Sciatic nerve (tissue), 2 donors: ENCODE data around the gene ADORA1. TPM values are rescaled to one million over a fixed set of nuclear protein-coding genes. Genes with fewer than 3 reads are reported as not detected.

Experiments used
- ATAC-seq: fragments of 200-7000 bp; cut with Tn5 transposase; one replicate; pipeline ENCODE4 v1.9.1; 2020; ENCODE audit warnings: mild to moderate bottlenecking, moderate library complexity
- DNase-seq: peaks from one replicate; pipeline ENCODE4 v3.0.0-alpha.2; 2020; ENCODE audit warnings: low spot score
- intact Hi-C: fragments of 100-400 bp; cut with DNase I; formaldehyde crosslinking; loops from one replicate; pipeline ENCODE4 v1.14.2; 2022
- total RNA-seq: library from RNA; stranded (reverse); fragmentation: NEBNext Ultra II Directional; extraction: Animal tissue kit (Norgen Biotek cat#: 25700); gene quantifications from one replicate; pipeline ENCODE4 v1.2.1, GENCODE V29; 2021
- donor health status: DM: no; HTN: no; CAD: no.
- donor health status: DM: no; HTN: no; CAD: no.

ADORA1 gene
- total RNA-seq, 1 donor from 2014 or later, result 1.8 TPM

DNA sequence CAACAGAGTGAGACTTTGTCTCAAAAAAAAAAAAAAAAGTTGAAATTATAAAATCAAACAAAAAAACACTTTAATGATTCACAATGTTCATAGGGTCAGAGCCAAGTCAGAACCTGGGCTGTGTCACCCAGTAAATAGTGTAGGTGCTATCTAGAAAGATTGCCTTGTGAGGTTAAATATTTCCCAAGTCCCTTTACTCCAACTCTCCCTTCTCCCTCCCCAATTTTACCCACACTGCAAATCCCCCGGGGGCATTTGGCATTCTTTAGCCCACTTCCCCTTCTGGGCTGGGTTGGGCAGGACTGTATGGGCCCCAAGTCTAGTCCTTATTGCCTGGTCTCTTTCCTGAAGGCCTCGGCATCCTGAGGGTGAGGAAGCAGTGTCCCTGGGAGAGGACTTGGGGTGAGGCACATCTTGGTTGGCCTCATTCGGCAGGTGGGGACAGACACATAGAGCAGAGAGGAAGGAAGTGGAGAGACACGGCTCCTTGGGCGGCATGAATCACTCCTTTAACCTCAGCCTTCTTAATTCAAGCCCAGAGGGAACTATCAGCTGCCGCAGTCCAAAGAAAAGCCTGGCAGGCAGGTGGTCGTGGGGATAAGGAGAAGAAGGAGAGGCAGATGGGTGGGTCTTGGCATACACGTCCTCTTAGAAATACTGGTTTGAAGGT lies 8.2 kb downstream of the ADORA1 start:
- no peak for DNase-seq
- no peak for ATAC-seq
- intact Hi-C loops, result no loop called here

- intact Hi-C loops, result no loop called here
These were observed 9.0 kb downstream of the ADORA1 start for GRCh38 chr1:203136409-203137042.

GRCh38 chr1:203137324-203137723 lies 9.8 kb downstream of the ADORA1 start:
- intact Hi-C loops, result no loop called here

More at GRCh38 chr1:203136409-203137042, 9.0 kb downstream of the ADORA1 start:
- ATAC-seq (no peak), DNase-seq (no peak)

GRCh38 chr1:203138066-203138465 lies 10.5 kb downstream of the ADORA1 start:
- intact Hi-C loops, result no loop called here
- DNase-seq (no peak), ATAC-seq (no peak)

More at GRCh38 chr1:203137324-203137723, 9.8 kb downstream of the ADORA1 start:
- no peak for DNase-seq
- ATAC-seq, result no peak

GRCh38 chr1:203139976-203140475 lies 12.5 kb downstream of the ADORA1 start:
- DNase-seq, result no peak
- intact Hi-C loops, result no loop called here
- ATAC-seq, result no peak

- ATAC-seq, result no peak
- intact Hi-C loops, result no loop called here
- DNase-seq, result no peak
These were observed 13.4 kb downstream of the ADORA1 start for GRCh38 chr1:203140743-203141520.

GRCh38 chr1:203142124-203142523 lies 14.6 kb downstream of the ADORA1 start:
- ATAC-seq, result no peak

GRCh38 chr1:203142684-203143408 lies 15.3 kb downstream of the ADORA1 start:
- ATAC-seq, result no peak
- intact Hi-C loops, result no loop called here
- DNase-seq, result no peak

More at GRCh38 chr1:203142124-203142523, 14.6 kb downstream of the ADORA1 start:
- DNase-seq, result no peak
- intact Hi-C loops, result no loop called here

DNA sequence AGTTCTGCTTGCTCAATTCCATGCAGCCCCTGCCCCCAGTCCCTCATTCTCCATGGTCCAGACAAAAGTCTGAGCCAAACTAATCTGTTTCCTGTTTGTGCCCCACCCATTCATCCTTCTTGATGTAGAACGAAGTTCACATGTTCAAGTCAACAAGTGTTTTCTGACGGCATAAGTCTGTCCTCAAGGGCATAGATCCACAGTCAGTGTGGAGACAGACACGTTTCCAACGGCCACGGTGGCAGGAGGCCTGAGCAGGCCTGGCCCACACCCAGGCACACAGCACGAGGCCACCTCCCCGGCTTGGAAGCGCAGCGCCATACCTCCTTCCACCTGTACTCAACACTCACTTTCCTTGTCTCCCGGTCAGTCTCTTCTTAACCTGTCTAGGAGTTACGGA lies 16.1 kb downstream of the ADORA1 start:
- intact Hi-C loops, result no loop called here
- no peak for ATAC-seq
- no peak for DNase-seq

DNA sequence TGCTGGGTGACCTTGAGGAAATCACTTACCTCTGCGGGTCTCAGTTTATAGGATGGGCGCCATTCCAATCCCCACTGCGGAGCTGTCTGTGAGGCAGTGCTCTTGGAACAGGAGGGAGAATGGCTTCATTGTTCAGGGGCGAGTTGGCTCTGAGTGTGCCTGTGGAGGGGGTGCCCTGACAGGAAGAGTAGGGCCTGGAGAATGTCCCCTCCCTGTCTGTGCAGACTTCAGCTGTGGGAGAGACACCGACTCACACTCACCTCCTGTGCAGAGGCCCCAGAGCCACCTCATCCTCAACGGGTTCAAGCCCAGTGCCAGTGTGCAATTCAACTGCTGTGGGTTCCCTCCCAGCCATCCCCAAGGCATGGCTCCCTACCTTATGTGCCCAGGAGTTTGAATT lies 17.1 kb downstream of the ADORA1 start:
- DNase-seq (no peak), ATAC-seq (peak; percentile 78)
- intact Hi-C loops, result no loop called here

DNA sequence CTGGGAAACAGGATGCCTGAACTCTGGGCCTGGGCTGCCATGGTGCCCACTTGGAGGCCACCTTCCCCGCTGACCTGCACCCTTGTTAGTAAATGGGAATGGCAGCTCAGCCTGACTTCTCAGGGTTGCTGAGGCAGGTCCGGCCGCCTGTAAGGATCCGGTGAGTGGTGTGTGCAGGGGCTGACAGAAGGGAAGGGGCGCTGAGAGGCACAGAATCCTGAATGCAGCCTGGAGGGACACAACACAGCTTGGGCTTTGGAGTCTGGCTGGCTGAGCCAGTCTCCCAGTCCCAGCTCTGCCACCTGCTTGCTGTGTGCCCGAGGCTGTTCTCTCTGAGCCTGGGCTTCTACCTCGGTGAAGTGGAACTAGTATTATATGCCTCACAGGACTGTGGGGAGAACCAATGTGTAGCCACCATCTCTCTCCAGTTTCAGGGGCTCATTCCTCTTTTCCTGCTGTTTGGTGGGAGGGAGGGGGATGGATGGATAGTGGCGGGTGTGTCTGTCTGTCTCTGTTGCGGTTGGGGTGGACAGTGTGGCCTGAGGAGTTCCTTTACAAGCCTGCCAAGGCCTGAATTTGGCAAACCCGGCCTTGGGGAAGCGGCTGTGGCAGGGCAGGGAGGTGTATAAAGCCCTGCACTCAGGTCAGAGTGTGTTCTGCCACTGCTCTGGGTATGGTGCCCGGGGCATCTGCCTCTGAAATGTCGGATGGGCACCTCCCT lies 18.0 kb downstream of the ADORA1 start:
- intact Hi-C loops, result no loop called here
- ATAC-seq, result no peak
- no peak for DNase-seq

DNA sequence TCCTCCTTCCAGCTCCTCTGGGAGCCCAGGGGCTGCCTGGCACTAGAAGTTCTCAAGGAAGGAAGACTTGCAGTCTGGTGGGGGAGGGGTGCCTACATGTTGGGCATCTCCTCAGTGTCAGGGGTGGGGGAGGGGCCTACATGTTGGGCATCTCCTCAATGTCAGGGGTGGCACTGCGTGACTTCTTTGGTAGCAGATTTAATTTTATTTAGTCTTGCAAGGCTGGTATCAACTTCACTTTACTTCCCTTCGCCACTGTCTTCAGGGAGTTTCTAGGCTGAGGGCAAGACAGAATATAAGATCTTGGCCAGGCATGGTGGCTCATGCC lies 18.5 kb downstream of the ADORA1 start:
- ATAC-seq (no peak), DNase-seq (no peak)
- intact Hi-C loops, result no loop called here

- intact Hi-C loops, result no loop called here
- DNase-seq (no peak), ATAC-seq (no peak)
These were observed 19.0 kb downstream of the ADORA1 start for GRCh38 chr1:203146537-203146936.

DNA sequence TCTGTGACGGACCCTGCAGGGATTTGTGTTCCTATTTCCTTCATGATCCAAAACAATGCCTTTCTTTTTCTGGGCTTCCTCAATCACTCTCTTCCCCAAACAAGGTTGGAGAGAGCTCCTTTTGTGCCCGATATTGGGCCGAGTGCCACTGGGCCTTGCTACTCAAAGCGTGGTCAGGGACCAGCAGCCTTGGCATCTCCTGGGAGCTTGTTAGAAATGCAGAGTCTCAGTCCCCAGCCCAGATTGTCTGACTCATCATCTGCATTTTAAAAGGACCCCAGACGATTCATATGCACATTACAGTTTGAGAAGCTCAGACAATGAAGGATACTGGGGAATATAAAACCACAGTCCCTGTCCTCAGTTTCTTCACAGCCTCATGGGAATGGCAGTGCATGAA lies 19.9 kb downstream of the ADORA1 start:
- intact Hi-C loops, result no loop called here
- DNase-seq (no peak), ATAC-seq (no peak)

GRCh38 chr1:203148127-203148526 lies 20.6 kb downstream of the ADORA1 start:
- ATAC-seq (no peak), DNase-seq (no peak)
- intact Hi-C loops, result no loop called here

- intact Hi-C loops, result no loop called here
- DNase-seq (no peak), ATAC-seq (no peak)
These were observed 21.1 kb downstream of the ADORA1 start for GRCh38 chr1:203148579-203148978.

- DNase-seq (no peak), ATAC-seq (no peak)
- intact Hi-C loops, result no loop called here
These were observed 21.8 kb downstream of the ADORA1 start for GRCh38 chr1:203149188-203149840.
